ENCODE measurements around the gene AHCTF1. TPM values are rescaled to one million over a fixed set of nuclear protein-coding genes. Genes with fewer than 3 reads are reported as not detected.

Gene AHCTF1
- total and polyA plus RNA-seq, 9 of the 15 experiments (the other 6 are each of a cell fraction or from before 2014, with no cell fraction given), result 9.4 to 102 (median 47.6) TPM

DNA sequence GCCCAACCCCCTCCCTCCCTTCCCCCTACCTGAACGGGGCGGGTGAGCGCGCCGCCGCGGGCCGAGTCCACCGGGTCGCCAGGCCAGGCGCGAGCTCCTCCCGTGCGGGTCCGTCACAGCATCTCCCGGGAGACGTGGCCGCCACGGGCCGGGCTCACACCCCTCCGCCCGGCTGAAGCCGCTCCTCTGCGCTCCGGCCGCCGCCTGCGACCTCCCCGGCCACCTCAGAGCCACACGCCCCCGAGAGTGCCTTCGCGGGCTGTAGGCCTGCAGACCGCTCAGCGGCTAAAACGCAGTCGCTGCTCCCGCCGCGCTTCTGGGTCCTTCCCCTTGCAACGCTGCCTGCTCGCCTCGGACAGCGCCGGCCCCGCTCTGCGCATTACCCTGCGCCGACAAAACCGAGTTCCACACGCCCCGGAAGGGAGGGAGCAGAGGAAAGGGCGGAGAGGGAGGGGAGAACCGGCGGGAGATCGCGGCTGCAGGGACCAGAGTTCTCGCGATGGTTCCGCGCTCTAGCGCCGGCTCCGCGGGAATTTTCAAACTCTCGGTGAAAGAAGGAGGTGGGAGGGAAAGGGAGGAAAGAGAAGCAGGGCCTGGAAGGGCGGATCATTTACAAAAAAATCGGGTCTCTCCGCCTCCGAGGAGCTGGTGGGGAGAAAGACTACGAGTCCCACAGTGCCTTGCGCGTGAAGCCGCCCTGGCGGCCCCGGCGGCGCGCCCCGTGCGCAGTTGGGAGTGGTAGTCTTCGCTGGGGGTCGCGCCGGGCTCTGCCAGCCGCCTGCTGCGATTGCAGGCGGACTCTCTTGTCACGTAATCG, at the start of gene AHCTF1 (continued):
- TF ChIP-seq, protein P1, sequence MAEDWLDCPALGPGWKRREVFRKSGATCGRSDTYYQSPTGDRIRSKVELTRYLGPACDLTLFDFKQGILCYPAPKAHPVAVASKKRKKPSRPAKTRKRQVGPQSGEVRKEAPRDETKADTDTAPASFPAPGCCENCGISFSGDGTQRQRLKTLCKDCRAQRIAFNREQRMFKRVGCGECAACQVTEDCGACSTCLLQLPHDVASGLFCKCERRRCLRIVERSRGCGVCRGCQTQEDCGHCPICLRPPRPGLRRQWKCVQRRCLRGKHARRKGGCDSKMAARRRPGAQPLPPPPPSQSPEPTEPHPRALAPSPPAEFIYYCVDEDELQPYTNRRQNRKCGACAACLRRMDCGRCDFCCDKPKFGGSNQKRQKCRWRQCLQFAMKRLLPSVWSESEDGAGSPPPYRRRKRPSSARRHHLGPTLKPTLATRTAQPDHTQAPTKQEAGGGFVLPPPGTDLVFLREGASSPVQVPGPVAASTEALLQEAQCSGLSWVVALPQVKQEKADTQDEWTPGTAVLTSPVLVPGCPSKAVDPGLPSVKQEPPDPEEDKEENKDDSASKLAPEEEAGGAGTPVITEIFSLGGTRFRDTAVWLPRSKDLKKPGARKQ (CRISPR knock-in tag; IDR thresholded peaks at IDR 0.05), result no peak
- peak; percentile 92 for TF ChIP-seq U2AF1 (optimal IDR thresholded peaks at IDR 0.05; ENCODE audit: low read depth, low read length)
- TF ChIP-seq NR1H2 (CRISPR knock-in tag; IDR thresholded peaks at IDR 0.05), result 0 out of 2 replicates have a peak, but pooled peaks have one; percentile 23
- TF ChIP-seq, protein P2, sequence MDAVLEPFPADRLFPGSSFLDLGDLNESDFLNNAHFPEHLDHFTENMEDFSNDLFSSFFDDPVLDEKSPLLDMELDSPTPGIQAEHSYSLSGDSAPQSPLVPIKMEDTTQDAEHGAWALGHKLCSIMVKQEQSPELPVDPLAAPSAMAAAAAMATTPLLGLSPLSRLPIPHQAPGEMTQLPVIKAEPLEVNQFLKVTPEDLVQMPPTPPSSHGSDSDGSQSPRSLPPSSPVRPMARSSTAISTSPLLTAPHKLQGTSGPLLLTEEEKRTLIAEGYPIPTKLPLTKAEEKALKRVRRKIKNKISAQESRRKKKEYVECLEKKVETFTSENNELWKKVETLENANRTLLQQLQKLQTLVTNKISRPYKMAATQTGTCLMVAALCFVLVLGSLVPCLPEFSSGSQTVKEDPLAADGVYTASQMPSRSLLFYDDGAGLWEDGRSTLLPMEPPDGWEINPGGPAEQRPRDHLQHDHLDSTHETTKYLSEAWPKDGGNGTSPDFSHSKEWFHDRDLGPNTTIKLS (IDR thresholded peaks at IDR 0.05; ENCODE audit: borderline replicate concordance, low read depth), result peak; percentile 98
- no peak for TF ChIP-seq NCOA2 (IDR thresholded peaks at IDR 0.05; ENCODE audit: partially characterized antibody in 2 of 2)
- TF ChIP-seq ARID2 (IDR thresholded peaks at IDR 0.05), result 0 out of 2 replicates have a peak, but pooled peaks have one; percentile 38
- no peak for TF ChIP-seq MIER1 (IDR thresholded peaks at IDR 0.05; ENCODE audit: low read depth)
- no peak for TF ChIP-seq HMG20B (CRISPR knock-in tag; IDR thresholded peaks at IDR 0.05)
- peak; percentile 45 for TF ChIP-seq JUN (IDR thresholded peaks at IDR 0.05; ENCODE audit: borderline replicate concordance, low read depth, low read length)
- peak; percentile 83; the same call in 1 of the 2 replicates for TF ChIP-seq JUN (CRISPR knock-in tag; IDR thresholded peaks at IDR 0.05; ENCODE audit: borderline replicate concordance)
- TF ChIP-seq CHD4 (IDR thresholded peaks at IDR 0.05; ENCODE audit: insufficient read depth, insufficient replicate concordance, low read depth, low read length, poor library complexity, severe bottlenecking), result no peak
- no peak for TF ChIP-seq EWSR1 (IDR thresholded peaks at IDR 0.05; ENCODE audit: borderline replicate concordance, low read depth, partially characterized antibody)
- no peak for TF ChIP-seq ZSCAN32 (CRISPR knock-in tag; IDR thresholded peaks at IDR 0.05)
- no peak for TF ChIP-seq HDAC2 (IDR thresholded peaks at IDR 0.05)
- TF ChIP-seq, protein P3, sequence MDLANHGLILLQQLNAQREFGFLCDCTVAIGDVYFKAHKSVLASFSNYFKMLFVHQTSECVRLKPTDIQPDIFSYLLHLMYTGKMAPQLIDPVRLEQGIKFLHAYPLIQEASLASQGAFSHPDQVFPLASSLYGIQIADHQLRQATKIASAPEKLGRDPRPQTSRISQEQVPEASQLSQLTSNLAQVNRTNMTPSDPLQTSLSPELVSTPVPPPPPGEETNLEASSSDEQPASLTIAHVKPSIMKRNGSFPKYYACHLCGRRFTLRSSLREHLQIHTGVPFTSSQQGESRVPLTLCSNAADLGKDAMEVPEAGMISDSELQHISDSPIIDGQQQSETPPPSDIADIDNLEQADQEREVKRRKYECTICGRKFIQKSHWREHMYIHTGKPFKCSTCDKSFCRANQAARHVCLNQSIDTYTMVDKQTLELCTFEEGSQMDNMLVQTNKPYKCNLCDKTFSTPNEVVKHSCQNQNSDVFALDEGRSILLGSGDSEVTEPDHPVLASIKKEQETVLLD (IDR thresholded peaks at IDR 0.05), result peak; percentile 65; the same call in 1 of the 2 replicates
- TF ChIP-seq, protein P4, sequence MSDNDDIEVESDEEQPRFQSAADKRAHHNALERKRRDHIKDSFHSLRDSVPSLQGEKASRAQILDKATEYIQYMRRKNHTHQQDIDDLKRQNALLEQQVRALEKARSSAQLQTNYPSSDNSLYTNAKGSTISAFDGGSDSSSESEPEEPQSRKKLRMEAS (CRISPR knock-in tag; IDR thresholded peaks at IDR 0.05), result peak; percentile 82
- TF ChIP-seq FOXM1 (IDR thresholded peaks at IDR 0.05; ENCODE audit: low read depth), result no peak
- 0 out of 2 replicates have a peak, but pooled peaks have one; percentile 76 for TF ChIP-seq FOXM1 (CRISPR knock-in tag; IDR thresholded peaks at IDR 0.05; ENCODE audit: low read depth)
- peak; percentile 45 for TF ChIP-seq TEAD4 (IDR thresholded peaks at IDR 0.05; ENCODE audit: low read length)
- TF ChIP-seq TEAD4 (CRISPR knock-in tag; IDR thresholded peaks at IDR 0.05; ENCODE audit: borderline replicate concordance), result no peak
- TF ChIP-seq SRF (CRISPR knock-in tag; IDR thresholded peaks at IDR 0.05), result peak in 1 of 2 experiments; percentile 70; a peak in 2 of 4 replicates
- TF ChIP-seq ZBTB7A (IDR thresholded peaks at IDR 0.05; ENCODE audit: borderline replicate concordance, control insufficient read depth, low read depth, low read length), result peak; percentile 82

All from K562 (cell line).